ENCODE results near the gene UACA.

Gene UACA

DNA sequence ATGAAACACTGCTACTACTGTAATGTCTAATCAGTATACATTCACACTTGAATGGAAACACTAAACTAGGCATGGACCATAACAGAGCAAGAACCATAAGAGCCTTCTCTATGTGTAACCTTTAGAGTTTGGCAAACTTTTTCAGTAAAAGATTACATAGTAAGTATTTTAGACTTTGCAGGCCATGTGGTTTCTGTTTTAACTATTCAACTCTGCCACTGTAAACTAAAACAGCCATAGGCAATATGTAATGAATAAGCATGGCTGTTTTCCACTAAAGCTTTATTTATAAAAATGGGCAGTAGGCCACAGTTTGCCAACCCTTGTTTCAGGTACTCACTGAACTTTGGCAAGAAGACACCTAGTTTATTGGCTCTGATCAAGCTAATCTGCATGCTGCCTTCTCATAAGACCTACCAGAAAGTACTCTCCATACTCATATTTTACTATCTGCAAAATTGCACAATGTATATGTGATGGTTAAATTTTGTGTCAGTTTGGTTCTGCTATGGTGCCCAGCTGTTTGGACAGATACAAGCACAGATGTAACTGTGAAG is 46.0 kb downstream of the UACA start:
- no peak overlapping the region for H2AFZ ChIP-seq (ENCODE audit: low read depth, low read length)
- no peaks in the 10 kb centered on the region for H3K9me3 ChIP-seq (ENCODE audit: insufficient read depth, low read length)
- H3K4me2 ChIP-seq (ENCODE audit: low read length), result no peak overlapping the region
- peaks cover 9% of the 10 kb centered on the region for H3K27me3 ChIP-seq (ENCODE audit: low read depth, low read length)
- no peaks in the 10 kb centered on the region for H3K79me2 ChIP-seq (ENCODE audit: low read length)
- H3K4me3 ChIP-seq (ENCODE audit: low read length), result no peak overlapping the region
- no peak for TF ChIP-seq EZH2phosphoT487 (IDR thresholded peaks at IDR 0.05; ENCODE audit: low read depth)
- TF ChIP-seq, protein P1, sequence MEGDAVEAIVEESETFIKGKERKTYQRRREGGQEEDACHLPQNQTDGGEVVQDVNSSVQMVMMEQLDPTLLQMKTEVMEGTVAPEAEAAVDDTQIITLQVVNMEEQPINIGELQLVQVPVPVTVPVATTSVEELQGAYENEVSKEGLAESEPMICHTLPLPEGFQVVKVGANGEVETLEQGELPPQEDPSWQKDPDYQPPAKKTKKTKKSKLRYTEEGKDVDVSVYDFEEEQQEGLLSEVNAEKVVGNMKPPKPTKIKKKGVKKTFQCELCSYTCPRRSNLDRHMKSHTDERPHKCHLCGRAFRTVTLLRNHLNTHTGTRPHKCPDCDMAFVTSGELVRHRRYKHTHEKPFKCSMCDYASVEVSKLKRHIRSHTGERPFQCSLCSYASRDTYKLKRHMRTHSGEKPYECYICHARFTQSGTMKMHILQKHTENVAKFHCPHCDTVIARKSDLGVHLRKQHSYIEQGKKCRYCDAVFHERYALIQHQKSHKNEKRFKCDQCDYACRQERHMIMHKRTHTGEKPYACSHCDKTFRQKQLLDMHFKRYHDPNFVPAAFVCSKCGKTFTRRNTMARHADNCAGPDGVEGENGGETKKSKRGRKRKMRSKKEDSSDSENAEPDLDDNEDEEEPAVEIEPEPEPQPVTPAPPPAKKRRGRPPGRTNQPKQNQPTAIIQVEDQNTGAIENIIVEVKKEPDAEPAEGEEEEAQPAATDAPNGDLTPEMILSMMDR (IDR thresholded peaks at IDR 0.05; ENCODE audit: low read depth, low read length), result no peak
- H3K9ac ChIP-seq (ENCODE audit: low read length), result no peak overlapping the region
- H3K27ac ChIP-seq (ENCODE audit: low read length), result no peak overlapping the region
- H3K4me1 ChIP-seq (ENCODE audit: low read length), result no peaks in the 10 kb centered on the region
- no peaks in the 10 kb centered on the region for H4K20me1 ChIP-seq (ENCODE audit: insufficient read depth, low read length)
- H3K36me3 ChIP-seq (replicated peaks; ENCODE audit: low read depth, low read length), result no peaks in the 10 kb centered on the region

- Histone ChIP-seq H3K79me2 (ENCODE audit: low read length) (no peaks in the 10 kb centered on the region), H3K36me3 (replicated peaks; ENCODE audit: low read depth, low read length) (no peaks in the 10 kb centered on the region), H3K4me2 (ENCODE audit: low read length) (no peak overlapping the region), H3K9ac (ENCODE audit: low read length) (no peak overlapping the region), H3K4me1 (ENCODE audit: low read length) (no peaks in the 10 kb centered on the region), H2AFZ (ENCODE audit: low read depth, low read length) (no peak overlapping the region), H4K20me1 (ENCODE audit: insufficient read depth, low read length) (no peaks in the 10 kb centered on the region), H3K27ac (ENCODE audit: low read length) (no peak overlapping the region), H3K27me3 (ENCODE audit: low read depth, low read length) (peaks cover 14% of the 10 kb centered on the region), H3K4me3 (ENCODE audit: low read length) (no peak overlapping the region), H3K9me3 (ENCODE audit: insufficient read depth, low read length) (no peaks in the 10 kb centered on the region)
- TF ChIP-seq, protein P1 (IDR thresholded peaks at IDR 0.05; ENCODE audit: low read depth, low read length), result no peak
- no peak for TF ChIP-seq EZH2phosphoT487 (IDR thresholded peaks at IDR 0.05; ENCODE audit: low read depth)
These were observed 47.4 kb downstream of the UACA start for GRCh38 chr15:70715840-70716485.

- Histone ChIP-seq H4K20me1 (ENCODE audit: insufficient read depth, low read length) (no peaks in the 10 kb centered on the region), H2AFZ (ENCODE audit: low read depth, low read length) (no peak overlapping the region), H3K27me3 (ENCODE audit: low read depth, low read length) (peaks cover 22% of the 10 kb centered on the region), H3K9me3 (ENCODE audit: insufficient read depth, low read length) (no peaks in the 10 kb centered on the region), H3K79me2 (ENCODE audit: low read length) (no peaks in the 10 kb centered on the region), H3K4me1 (ENCODE audit: low read length) (no peaks in the 10 kb centered on the region), H3K27ac (ENCODE audit: low read length) (no peak overlapping the region), H3K4me3 (ENCODE audit: low read length) (no peak overlapping the region), H3K9ac (ENCODE audit: low read length) (no peak overlapping the region), H3K36me3 (replicated peaks; ENCODE audit: low read depth, low read length) (no peaks in the 10 kb centered on the region), H3K4me2 (ENCODE audit: low read length) (no peak overlapping the region)
- TF ChIP-seq, protein P1 (IDR thresholded peaks at IDR 0.05; ENCODE audit: low read depth, low read length), result no peak
These were observed 48.8 kb downstream of the UACA start for GRCh38 chr15:70714565-70714964.

- Histone ChIP-seq H4K20me1 (ENCODE audit: insufficient read depth, low read length) (no peaks in the 10 kb centered on the region), H3K4me2 (ENCODE audit: low read length) (no peak overlapping the region), H3K36me3 (replicated peaks; ENCODE audit: low read depth, low read length) (no peaks in the 10 kb centered on the region), H3K9me3 (ENCODE audit: insufficient read depth, low read length) (no peaks in the 10 kb centered on the region), H3K4me3 (ENCODE audit: low read length) (no peak overlapping the region), H3K27ac (ENCODE audit: low read length) (no peak overlapping the region), H3K79me2 (ENCODE audit: low read length) (no peaks in the 10 kb centered on the region), H2AFZ (ENCODE audit: low read depth, low read length) (no peak overlapping the region), H3K9ac (ENCODE audit: low read length) (no peak overlapping the region), H3K27me3 (ENCODE audit: low read depth, low read length) (peaks cover 23% of the 10 kb centered on the region), H3K4me1 (ENCODE audit: low read length) (no peaks in the 10 kb centered on the region)
- no peak for TF ChIP-seq EZH2phosphoT487 (IDR thresholded peaks at IDR 0.05; ENCODE audit: low read depth)
- TF ChIP-seq, protein P1 (IDR thresholded peaks at IDR 0.05; ENCODE audit: low read depth, low read length), result no peak
These were observed 49.3 kb downstream of the UACA start for GRCh38 chr15:70714015-70714414.

All from OCI-LY3 (cell line).